OCI-M1 (cell line): ENCODE data around the gene ADM5.
A peak's percentile ranks its signal among the peaks of the same experiment; 100 is the strongest.

ENCODE experiments used
- DNase-seq: peaks from one replicate; lab custom pipeline; 2025; lab: John Stamatoyannopoulos, UW

ADM5 gene, protein sequence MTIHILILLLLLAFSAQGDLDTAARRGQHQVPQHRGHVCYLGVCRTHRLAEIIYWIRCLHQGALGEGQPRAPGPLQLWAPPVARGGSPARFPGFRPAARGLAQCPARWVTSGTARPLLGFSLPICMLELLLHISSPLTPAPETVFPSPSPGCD

DNA sequence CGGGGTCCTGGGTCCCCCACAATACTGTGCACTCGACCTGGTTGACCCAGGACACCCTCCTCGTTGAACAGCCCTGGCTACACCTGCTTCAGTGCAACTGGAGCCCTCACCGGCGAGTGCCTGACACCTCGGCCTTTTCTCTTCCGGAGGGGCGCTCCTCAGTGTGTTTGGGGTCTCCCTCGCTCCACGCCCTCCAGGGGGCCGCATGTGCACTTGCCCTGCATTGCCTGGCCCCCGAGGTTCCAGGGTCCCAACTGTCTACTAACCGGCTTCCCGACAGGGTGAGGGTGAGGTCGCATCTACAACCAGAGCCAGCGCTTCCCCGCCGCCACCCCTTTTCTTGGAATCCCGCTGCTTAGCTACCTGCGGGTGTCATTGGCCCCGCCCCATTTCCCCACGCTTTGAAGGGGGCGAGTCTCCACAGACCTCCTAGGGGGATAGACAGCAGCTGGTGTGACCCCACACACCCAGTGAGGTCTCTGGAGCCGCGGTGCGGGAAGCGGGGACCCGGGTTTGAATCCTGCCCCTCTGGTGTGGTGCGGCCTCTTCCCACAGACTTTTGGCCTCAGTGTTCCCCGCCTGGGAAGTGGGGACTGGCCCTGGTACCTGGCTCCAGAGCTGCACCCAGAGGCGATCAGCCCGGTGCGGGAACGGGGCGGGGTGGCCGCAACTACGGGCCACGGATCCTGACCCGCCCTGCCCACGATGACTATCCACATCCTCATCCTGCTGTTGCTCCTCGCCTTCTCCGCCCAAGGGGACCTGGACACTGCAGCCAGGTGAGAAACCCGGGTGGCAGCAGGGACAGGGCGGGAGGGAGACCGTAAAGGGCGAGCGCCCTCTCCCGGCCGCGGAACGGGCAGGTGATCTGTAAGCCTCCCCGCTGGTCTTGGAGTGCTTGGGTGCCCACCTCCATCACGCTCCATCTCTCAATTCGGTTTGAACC, at the start of gene ADM5:
ADM5 (plus strand) TSS at position 462 of the 946 bp plus-strand sequence; CDS start at position 706, 244 bp downstream.
- no peak for DNase-seq

DNA sequence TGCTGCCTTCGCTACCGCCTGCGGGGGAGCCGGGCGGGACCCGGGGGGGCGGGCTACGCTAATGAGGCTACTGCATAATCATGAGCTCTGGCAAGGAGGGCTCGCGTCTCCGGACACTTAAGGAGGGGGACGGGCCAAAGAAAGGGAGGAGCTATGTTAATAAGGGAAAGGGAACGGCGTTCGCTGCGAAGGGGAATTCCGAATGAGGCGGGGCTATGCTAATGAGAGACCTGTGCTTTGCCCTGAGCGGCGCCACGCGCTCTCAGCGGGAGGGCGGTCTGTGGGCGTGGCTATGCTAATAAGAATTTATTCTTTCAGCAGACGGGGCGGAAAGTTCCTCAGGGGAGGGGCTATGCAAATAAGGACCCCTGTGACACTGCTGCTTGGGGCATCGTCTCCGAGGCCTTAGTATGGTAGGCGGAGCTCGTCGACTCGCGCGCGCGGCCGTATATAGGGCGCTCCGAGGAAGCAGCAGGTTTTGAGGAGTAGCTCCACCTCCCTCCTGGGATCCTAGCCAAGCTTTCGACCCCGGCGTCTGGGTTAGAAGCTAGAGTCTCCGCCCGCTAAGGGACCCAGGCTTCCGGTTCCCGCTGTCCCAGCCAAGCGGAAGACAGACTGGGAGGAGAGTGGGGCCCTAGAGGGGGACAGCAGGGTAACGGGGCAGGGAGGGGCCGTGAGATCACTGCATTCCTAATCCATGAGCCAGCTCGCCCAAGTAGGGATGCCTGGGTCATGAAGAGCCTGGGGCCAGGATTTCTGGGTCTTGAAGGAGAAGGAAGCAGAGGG, 49.1 kb upstream of the ADM5 start, which contains the start of gene RRAS:
RRAS (minus strand) TSS at position 31 of the 786 bp plus-strand sequence. CDS start 45 bp downstream, outside the sequence.
- DNase-seq, result peak; percentile 100

DNA sequence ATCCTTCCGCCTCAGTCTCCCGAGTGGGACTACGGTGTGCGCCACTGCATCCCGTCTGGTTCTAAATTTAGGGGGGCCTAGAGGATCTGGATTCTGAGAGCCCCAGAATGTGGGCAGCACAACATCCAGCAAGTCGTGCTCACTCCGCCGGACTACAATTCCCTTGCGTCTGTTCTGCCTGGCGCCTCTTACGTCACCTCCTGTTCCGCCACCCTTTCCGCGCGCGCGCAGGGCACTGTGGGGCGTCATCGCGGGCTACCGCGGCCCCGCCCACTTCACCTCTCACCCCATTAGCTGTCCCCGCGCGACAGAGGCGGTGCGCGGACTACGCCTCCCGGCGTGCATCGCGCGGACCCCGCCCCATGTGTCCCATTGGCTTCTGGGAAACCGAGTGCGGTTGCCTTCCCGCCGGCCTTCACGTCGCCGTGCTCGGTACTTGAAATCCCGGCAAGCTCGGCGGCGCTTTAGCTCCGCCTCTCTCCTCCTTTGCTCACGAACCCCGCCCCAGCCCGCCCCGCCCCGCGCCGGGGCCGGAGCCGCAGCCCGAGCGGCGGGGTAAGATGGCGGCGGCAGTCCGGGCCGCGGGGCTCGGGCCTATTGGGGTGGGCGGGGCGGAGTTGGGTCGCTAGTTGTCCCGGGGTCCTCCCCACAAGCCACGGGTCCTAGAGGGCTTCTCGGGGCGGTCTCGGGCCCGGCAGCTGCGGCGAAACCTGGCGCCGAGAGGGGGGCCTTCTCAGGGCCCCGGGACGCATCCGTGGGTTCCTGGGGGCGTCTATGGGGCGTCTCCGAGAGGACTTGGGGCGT, 47.5 kb upstream of the ADM5 start, which contains the start of gene SCAF1:
SCAF1 (plus strand) TSS at position 522 of the 804 bp plus-strand sequence. CDS start 2,818 bp downstream, outside the sequence.
- peak; percentile 100 for DNase-seq

DNA sequence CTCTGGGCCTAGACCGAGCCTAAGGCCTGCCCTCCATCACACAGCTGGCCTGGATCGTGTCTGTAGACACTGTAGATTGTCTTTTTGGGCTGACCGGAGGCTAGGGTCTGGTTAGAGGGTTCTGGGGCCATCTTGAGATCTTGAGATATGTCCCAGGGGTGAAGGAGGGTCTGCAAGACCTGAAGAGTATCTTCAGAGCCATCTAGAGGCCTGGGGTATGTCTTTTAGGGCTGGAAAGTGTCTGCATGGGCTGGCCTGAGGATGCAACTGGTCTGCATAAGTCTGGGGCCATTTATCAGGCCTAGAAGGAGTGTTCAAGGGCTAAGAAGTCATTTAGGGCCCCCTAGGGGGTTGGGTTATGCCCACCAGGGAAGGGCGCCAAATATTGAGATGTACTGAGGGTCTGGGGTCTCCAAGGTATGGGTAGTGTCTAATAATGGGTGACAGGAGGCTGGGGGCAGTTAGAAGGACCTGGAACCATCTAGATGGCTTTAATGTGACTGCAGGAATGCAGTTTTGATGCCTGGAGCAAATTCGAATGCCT, 46.8 kb upstream of the ADM5 start:
- DNase-seq, result peak; percentile 61

DNA sequence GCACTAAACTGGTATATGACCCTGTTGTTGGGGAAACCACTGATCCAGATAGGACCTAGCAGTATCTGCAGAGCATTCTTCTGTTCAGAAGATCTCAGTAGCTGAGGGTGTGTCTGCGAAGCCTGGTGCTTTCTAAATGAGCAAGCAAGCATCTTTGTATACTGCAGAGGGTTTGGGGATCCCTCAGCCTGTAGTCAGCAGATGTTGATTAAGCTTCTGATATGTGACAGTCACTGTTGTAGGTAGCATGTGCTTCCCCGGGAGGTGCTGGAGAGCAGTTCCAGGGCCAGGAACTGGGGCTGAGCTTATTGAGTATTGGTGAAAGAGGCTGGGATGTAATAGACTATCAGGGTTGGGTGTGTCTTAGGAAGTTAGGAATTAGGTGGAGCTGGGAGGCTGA, 45.9 kb upstream of the ADM5 start:
- no peak for DNase-seq

DNA sequence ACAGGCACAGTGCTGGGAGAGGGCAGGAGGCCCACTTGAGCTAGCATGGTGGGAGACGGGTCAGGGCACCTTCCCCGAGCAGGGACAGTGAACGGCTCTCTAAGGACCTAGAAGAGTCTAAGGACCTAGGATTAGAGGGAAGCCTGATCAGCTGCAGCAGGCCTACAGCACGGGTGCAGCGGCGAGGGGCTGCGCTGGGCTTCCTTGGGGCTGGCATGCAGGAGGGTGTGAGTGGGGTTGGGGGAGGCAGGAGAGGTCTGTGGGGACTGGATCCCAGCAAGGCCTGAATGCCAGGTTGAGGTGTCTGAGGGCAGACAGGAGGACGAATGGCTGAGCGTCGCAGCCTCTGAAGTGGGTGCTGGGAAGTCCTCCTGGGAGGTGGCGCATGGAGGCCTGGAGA, 43.8 kb upstream of the ADM5 start:
- no peak for DNase-seq

DNA sequence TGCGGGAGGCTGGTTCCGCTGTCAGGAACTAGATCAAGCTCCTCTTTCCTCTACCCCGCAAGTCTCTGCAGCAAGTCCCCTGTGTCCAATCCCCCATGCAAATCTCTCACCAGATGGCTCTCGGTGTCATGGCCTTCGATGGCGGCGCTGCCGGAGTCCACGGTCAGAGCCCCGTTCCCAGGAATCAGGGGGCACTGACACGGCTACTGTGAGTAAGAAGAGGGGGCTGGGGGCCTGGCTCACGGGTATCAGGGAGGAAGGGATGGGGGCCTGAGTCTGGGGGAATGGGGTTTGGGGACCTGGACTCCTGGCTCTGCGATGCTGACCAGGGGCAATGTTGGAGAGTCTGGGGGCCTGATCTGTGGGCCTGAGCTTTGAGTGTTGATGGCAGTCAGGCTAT, 43.4 kb upstream of the ADM5 start:
- no peak for DNase-seq

DNA sequence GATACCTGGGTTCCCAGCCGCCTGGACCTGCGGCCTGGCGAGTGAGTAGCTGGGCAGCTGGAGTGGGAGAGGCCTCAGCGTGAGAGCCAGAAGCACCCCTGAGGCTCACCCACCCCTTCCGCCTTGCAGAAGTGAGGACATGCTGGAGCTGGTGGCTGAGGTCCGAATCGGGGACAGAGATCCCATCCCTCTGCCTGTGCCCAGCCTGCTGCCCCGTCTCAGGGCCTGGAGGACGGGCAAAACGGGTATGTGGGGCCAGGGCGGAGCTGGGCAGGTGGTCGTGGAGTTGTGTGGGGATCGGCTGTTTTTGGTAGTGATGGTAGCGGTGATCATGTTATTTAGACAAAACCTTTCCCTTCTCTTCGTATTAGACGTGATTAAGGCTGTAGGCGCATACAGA, 42.8 kb upstream of the ADM5 start:
- no peak for DNase-seq

DNA sequence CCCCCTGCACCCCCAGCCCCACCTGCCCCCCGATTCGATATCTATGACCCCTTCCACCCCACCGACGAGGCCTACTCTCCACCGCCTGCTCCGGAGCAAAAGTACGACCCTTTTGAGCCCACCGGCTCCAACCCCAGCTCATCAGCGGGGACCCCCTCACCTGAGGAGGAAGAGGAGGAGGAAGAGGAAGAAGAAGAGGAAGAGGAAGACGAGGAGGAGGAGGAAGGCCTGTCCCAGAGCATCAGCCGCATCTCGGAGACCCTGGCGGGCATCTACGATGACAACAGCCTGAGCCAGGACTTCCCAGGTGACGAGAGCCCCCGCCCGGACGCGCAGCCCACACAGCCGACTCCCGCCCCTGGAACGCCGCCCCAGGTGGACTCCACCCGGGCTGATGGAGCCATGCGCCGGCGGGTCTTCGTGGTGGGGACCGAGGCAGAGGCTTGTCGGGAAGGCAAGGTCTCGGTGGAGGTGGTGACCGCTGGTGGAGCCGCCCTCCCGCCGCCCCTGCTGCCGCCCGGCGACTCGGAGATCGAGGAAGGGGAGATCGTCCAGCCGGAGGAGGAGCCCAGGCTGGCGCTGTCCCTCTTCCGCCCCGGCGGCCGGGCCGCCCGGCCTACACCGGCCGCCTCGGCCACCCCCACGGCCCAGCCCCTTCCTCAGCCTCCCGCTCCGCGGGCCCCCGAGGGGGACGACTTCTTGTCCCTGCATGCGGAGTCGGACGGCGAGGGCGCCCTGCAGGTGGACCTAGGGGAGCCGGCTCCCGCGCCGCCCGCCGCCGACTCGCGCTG, 38.2 kb upstream of the ADM5 start:
- no peak for DNase-seq

DNA sequence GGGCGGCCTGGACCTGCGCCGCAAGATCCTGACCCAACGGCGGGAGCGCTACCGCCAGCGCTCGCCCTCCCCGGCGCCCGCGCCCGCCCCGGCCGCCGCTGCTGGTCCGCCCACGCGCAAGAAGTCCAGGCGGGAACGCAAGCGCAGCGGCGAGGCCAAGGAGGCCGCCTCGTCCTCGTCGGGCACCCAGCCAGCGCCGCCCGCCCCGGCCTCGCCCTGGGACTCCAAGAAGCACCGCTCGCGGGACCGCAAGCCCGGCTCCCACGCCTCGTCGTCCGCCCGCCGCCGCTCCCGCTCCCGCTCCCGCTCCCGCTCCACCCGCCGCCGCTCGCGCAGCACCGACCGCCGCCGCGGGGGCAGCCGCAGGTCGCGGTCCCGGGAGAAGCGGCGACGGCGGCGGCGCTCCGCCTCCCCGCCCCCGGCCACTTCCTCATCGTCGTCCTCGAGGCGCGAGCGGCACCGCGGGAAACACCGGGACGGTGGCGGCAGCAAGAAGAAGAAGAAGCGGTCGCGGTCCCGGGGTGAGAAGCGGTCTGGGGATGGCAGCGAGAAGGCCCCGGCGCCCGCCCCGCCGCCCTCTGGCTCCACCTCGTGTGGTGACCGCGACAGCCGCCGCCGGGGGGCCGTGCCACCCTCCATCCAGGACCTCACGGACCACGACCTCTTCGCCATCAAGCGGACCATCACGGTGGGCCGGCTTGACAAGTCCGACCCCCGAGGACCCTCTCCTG, 37.4 kb upstream of the ADM5 start:
- no peak for DNase-seq

DNA sequence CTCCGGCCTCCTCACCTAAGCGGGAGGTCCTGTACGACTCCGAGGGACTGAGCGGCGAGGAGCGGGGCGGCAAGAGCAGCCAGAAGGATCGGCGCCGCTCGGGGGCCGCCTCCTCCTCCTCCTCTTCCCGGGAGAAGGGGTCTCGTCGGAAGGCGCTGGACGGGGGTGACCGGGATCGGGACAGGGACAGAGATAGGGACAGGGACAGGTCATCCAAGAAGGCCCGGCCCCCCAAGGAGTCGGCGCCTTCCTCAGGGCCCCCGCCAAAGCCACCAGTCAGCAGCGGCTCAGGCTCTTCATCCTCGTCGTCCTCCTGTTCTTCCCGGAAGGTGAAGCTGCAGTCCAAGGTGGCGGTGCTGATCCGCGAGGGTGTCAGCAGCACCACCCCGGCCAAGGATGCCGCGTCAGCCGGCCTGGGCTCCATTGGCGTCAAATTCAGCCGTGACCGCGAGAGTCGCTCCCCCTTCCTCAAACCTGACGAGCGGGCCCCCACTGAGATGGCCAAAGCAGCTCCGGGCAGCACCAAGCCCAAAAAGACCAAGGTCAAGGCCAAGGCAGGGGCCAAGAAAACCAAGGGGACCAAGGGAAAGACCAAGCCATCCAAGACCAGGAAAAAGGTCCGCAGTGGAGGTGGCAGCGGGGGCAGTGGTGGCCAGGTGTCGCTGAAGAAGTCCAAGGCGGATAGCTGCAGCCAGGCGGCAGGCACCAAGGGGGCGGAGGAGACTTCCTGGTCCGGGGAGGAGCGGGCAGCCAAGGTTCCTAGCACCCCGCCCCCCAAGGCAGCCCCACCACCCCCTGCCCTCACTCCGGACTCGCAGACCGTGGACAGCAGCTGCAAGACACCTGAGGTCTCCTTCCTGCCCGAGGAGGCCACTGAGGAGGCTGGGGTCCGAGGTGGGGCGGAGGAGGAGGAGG, 36.6 kb upstream of the ADM5 start:
- no peak for DNase-seq

DNA sequence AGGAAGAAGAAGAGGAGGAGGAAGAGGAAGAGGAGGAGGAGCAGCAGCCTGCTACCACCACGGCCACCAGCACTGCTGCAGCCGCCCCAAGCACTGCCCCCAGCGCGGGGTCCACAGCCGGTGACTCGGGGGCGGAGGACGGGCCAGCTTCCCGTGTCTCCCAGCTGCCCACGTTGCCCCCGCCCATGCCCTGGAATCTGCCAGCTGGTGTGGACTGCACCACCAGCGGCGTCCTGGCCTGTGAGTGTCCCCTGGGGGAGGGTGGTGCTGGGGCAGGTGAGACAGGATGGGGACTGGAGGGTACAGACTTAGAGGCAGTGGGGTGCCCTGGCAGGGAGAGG, 36.0 kb upstream of the ADM5 start:
- no peak for DNase-seq

DNA sequence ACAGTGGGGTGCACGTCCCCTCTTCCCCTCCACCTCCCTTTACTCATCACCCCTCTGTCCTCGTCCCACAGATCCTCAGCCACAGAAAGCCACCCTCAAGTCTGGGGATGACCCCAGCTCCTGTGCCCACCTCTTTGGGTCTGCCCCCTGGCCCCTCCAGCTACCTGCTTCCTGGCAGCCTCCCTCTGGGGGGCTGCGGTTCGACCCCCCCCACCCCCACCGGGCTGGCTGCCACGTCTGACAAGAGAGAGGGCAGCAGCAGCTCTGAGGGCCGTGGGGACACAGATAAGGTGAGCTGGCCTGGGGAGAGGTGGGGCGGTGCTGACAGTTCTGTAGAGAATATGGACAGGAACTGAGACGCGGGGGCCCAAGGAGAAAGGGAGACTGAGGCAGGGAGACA, 34.8 kb upstream of the ADM5 start:
- DNase-seq, result no peak

DNA sequence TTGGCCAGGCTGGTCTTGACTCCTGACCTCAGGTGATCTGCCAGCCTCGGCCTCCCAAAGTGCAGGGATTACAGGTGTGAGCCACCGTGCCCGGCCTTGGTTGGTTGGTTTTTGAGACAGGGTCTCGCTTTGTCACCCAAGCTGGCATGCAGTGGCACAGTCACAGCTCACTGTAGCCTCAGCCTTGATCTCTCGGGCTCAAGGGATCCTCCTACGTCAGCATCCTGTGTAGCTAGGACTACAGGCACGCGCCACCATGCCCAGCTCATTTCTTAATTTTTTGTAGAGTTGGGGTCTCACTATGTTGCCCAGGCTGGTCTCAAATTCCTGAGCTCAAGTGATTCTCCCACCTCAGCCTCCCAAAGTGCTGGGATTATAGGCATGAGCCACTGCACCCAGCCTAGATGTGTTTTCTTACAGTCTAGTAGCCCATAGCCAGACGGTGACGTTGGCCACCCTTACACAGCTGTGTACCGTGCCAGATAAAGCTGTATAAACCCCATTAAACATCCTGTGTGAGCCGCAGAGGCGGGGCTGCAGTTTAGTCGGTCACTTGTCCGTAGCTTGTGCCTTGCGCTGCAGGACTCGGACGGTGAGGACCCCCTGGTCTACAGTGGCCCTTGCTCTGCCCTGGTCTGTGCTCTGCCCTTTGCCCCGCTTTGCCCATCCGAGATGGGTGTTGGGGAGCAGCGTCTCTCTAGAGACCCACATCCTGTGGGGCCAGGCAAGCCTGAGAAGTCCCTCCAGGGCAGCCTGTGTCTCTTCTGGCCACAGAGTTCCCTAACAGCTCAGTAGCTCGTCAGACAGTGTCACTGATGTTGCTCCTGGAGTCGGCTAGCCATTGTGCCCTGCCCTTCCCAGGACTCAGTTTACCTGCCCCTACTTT, 33.6 kb upstream of the ADM5 start:
- DNase-seq, result no peak

DNA sequence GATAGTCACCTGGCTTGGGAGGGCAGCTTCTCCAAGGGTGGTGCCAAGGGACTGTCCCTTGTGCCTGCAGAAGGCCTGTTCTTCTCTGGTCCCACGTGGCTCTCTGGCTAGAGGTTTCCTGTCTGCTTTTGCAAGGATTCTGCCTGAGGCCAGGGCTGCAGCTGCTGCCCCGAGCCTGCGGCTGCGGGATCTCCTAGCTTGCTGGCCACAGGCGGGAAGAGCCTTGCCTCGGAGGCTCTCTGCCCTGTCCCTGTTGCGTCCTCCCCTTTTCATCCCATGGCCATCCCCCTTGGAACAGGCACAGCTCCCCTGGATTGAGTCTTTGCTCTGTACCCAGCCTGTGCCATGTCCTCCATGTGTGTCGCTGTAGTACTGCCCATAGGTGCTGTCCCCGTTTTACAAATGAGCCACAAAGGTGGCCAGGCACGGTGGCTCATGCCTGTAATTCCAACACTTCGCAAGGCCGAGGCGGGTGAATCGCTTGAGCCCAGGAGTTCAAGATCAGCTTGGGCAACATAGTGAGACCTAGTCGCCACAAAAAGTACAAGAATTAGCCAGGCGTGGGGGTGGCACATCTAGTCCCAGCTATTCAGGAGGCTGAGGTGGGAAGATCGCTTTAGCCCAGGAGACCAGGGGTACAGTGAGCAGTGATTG, 32.8 kb upstream of the ADM5 start:
- no peak for DNase-seq

DNA sequence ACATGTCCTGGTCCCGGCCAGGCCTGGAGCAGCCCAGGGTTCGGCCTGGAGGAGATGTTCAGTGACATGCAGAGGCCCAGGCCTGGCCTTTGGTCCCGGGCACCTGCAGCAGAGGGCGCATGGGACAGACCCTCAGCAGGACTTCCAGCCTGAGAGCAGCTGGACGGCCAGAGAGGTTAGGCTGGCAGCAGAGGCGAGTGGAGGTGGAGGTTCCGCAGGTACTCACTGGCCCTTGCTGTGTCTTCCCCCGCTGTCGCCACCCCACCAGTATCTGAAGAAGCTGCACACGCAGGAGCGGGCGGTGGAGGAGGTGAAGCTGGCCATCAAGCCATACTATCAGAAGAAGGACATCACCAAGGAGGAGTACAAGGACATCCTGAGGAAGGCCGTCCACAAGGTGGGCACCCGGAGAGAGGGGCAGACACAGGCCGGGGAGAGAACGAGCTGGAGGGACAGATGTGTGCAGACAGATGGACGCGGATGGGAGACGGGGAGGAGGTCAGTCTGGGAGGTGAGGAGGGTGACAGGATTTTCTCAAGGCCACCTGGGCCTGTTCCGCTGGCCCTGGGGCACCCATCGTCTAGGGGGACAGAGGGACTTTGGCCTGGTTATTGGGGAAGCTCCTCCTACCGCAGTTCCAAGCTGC, 31.8 kb upstream of the ADM5 start:
- DNase-seq, result no peak

DNA sequence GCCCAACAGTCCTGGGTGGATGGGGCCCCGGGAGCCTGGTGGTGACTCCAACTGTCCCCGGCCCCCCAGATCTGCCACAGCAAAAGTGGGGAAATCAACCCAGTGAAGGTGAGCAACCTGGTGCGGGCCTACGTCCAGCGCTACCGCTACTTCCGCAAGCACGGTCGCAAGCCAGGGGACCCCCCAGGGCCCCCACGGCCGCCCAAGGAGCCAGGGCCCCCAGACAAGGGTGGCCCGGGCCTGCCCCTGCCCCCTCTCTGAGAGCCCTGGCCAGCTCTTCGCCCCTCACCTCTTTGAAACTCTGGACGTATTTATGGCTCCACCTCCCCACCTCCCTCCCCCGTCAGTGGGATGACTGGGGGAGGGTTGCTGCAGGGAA, 31.3 kb upstream of the ADM5 start:
- no peak for DNase-seq
